Stimulated activated naive B cell treated with anti-CD40 and anti-IgM and Interleukin-4, amounts not matched to agents 10 μg/mL and 1 μg/mL and 100 μg/mL, for 72 hours (primary cell): ENCODE data around the gene SLC8A3.

ENCODE experiments used
- ATAC-seq, 2 donors: fragments of 150-1000 bp; cut with Tn5 transposase; replicated peaks; 2 replicates each; pipeline ENCODE4 v1.10.0; 2021; ENCODE audit warnings: moderate library complexity in 1 of 2
- DNase-seq: peaks from one replicate; pipeline ENCODE4 v3.0.0; 2021
- H3K27ac Mint-ChIP-seq: one replicate; pipeline ENCODE4 v1.8.0; 2022; ENCODE audit warnings: mild to moderate bottlenecking, mixed read lengths
- H3K27me3 Mint-ChIP-seq, 2 donors: one replicate each; pipeline ENCODE4 v1.8.0; 2022; ENCODE audit warnings: mixed read lengths in 2 of 2
- H3K36me3 Mint-ChIP-seq, 2 donors: one replicate each; pipeline ENCODE4 v1.8.0; 2022; ENCODE audit warnings: mixed read lengths in 2 of 2, mild to moderate bottlenecking in 1 of 2
- H3K4me1 Mint-ChIP-seq, 2 donors: one replicate each; pipeline ENCODE4 v1.8.0; 2022; ENCODE audit warnings: mixed read lengths in 2 of 2, mild to moderate bottlenecking in 1 of 2
- H3K4me3 Mint-ChIP-seq, 2 donors: one replicate each; pipeline ENCODE4 v1.8.0; 2022; ENCODE audit warnings: mild to moderate bottlenecking in 2 of 2, mixed read lengths in 2 of 2, moderate library complexity in 1 of 2
- H3K9me3 Mint-ChIP-seq, 2 donors: one replicate each; pipeline ENCODE4 v1.8.0; 2022; ENCODE audit warnings: mixed read lengths in 2 of 2, mild to moderate bottlenecking in 1 of 2

SLC8A3 gene

GRCh38 chr14:70027785-70028428, 160.8 kb downstream of the SLC8A3 start:
- H3K27me3 Mint-ChIP-seq = peaks cover 15 to 31% of the 10 kb centered on the region in 2 donors
- H3K9me3 Mint-ChIP-seq = no peaks in the 10 kb centered on the region
- DNase-seq (peak; percentile 38), ATAC-seq (peak; percentile 74 to 81)
- no peaks in the 10 kb centered on the region for H3K36me3 Mint-ChIP-seq
- H3K4me1 Mint-ChIP-seq = no peaks in the 10 kb centered on the region
- H3K27ac Mint-ChIP-seq = no peak overlapping the region
- no peak overlapping the region for H3K4me3 Mint-ChIP-seq

- Mint-ChIP-seq H3K9me3 (no peaks in the 10 kb centered on the region), H3K36me3 (no peaks in the 10 kb centered on the region), H3K4me3 (no peak overlapping the region), H3K4me1 (peaks cover 0 to under 1% of the 10 kb centered on the region in 2 donors), H3K27ac (no peak overlapping the region), H3K27me3 (peaks cover 4 to 8% of the 10 kb centered on the region in 2 donors)
- ATAC-seq = no peak
- DNase-seq = no peak
Observed at GRCh38 chr14:70023871-70024270, 164.9 kb downstream of the SLC8A3 start.

- H3K9me3 Mint-ChIP-seq = no peaks in the 10 kb centered on the region
- DNase-seq (no peak), ATAC-seq (no peak)
- H3K36me3 Mint-ChIP-seq = no peaks in the 10 kb centered on the region
- H3K27me3 Mint-ChIP-seq = peaks cover 2 to 3% of the 10 kb centered on the region in 2 donors
- peaks cover 6 to 10% of the 10 kb centered on the region in 2 donors for H3K4me1 Mint-ChIP-seq
- H3K27ac Mint-ChIP-seq = no peak overlapping the region
- no peak overlapping the region for H3K4me3 Mint-ChIP-seq
Observed at GRCh38 chr14:70022771-70023445, 165.8 kb downstream of the SLC8A3 start.

GRCh38 chr14:70021548-70022220, 167.1 kb downstream of the SLC8A3 start:
- H3K27me3 Mint-ChIP-seq = peaks cover 5 to 8% of the 10 kb centered on the region in 2 donors
- H3K9me3 Mint-ChIP-seq = no peaks in the 10 kb centered on the region
- no peak overlapping the region for H3K27ac Mint-ChIP-seq
- peaks cover 8 to 14% of the 10 kb centered on the region in 2 donors for H3K4me1 Mint-ChIP-seq
- H3K4me3 Mint-ChIP-seq = no peak overlapping the region
- no peaks in the 10 kb centered on the region for H3K36me3 Mint-ChIP-seq
- DNase-seq (no peak), ATAC-seq (no peak)

- peaks cover 7 to 8% of the 10 kb centered on the region in 2 donors for H3K27me3 Mint-ChIP-seq
- peaks cover 8 to 14% of the 10 kb centered on the region in 2 donors for H3K4me1 Mint-ChIP-seq
- no peaks in the 10 kb centered on the region for H3K9me3 Mint-ChIP-seq
- H3K4me3 Mint-ChIP-seq = no peak overlapping the region
- DNase-seq = no peak
- no peaks in the 10 kb centered on the region for H3K36me3 Mint-ChIP-seq
- no peak for ATAC-seq
- H3K27ac Mint-ChIP-seq = no peak overlapping the region
Observed at GRCh38 chr14:70020352-70021170, 168.2 kb downstream of the SLC8A3 start.

- no peak overlapping the region for H3K4me3 Mint-ChIP-seq
- DNase-seq = no peak
- peaks cover 8 to 14% of the 10 kb centered on the region in 2 donors for H3K4me1 Mint-ChIP-seq
- ATAC-seq = no peak
- no peak overlapping the region for H3K27ac Mint-ChIP-seq
- H3K27me3 Mint-ChIP-seq = peaks cover 8 to 11% of the 10 kb centered on the region in 2 donors
- no peaks in the 10 kb centered on the region for H3K9me3 Mint-ChIP-seq
- no peaks in the 10 kb centered on the region for H3K36me3 Mint-ChIP-seq
Observed at GRCh38 chr14:70019695-70020094, 169.1 kb downstream of the SLC8A3 start.

GRCh38 chr14:70018713-70019211, 170.0 kb downstream of the SLC8A3 start:
- Mint-ChIP-seq H3K27me3 (peaks cover 11 to 12% of the 10 kb centered on the region in 2 donors), H3K9me3 (no peaks in the 10 kb centered on the region), H3K4me3 (peak overlapping the region in 1 of 2 donors; percentile 9), H3K36me3 (no peaks in the 10 kb centered on the region), H3K4me1 (peaks cover 8 to 14% of the 10 kb centered on the region in 2 donors), H3K27ac (no peak overlapping the region)
- peak; percentile 67 to 69 for ATAC-seq
- DNase-seq = no peak

- DNase-seq (no peak), ATAC-seq (no peak)
- H3K9me3 Mint-ChIP-seq = no peaks in the 10 kb centered on the region
- H3K4me1 Mint-ChIP-seq = peaks cover 8 to 14% of the 10 kb centered on the region in 2 donors
- H3K27ac Mint-ChIP-seq = no peak overlapping the region
- H3K27me3 Mint-ChIP-seq = peaks cover 11 to 12% of the 10 kb centered on the region in 2 donors
- H3K4me3 Mint-ChIP-seq = no peak overlapping the region
- no peaks in the 10 kb centered on the region for H3K36me3 Mint-ChIP-seq
Observed at GRCh38 chr14:70018230-70018629, 170.5 kb downstream of the SLC8A3 start.

GRCh38 chr14:70014406-70015095, 174.2 kb downstream of the SLC8A3 start:
- no peaks in the 10 kb centered on the region for H3K36me3 Mint-ChIP-seq
- H3K27me3 Mint-ChIP-seq = peaks cover 11 to 12% of the 10 kb centered on the region in 2 donors
- H3K9me3 Mint-ChIP-seq = no peaks in the 10 kb centered on the region
- DNase-seq = no peak
- ATAC-seq = no peak
- peaks cover 8 to 14% of the 10 kb centered on the region in 2 donors for H3K4me1 Mint-ChIP-seq
- H3K4me3 Mint-ChIP-seq = no peak overlapping the region
- no peak overlapping the region for H3K27ac Mint-ChIP-seq

- Mint-ChIP-seq H3K27ac (no peak overlapping the region), H3K4me1 (peaks cover 7 to 14% of the 10 kb centered on the region in 2 donors), H3K36me3 (no peaks in the 10 kb centered on the region), H3K4me3 (no peak overlapping the region), H3K27me3 (peaks cover 11 to 12% of the 10 kb centered on the region in 2 donors), H3K9me3 (no peaks in the 10 kb centered on the region)
- no peak for DNase-seq
- peak; percentile 39 to 41 for ATAC-seq
Observed at GRCh38 chr14:70013271-70013873, 175.4 kb downstream of the SLC8A3 start.

- ATAC-seq (no peak), DNase-seq (no peak)
- H3K9me3 Mint-ChIP-seq = no peaks in the 10 kb centered on the region
- peaks cover 4 to 5% of the 10 kb centered on the region in 2 donors for H3K27me3 Mint-ChIP-seq
- H3K27ac Mint-ChIP-seq = peak overlapping the region; percentile 6
- H3K4me3 Mint-ChIP-seq = no peak overlapping the region
- no peaks in the 10 kb centered on the region for H3K36me3 Mint-ChIP-seq
- H3K4me1 Mint-ChIP-seq = peaks cover 0 to 5% of the 10 kb centered on the region in 2 donors
Observed at GRCh38 chr14:70011708-70012107, 177.0 kb downstream of the SLC8A3 start.

- H3K4me3 Mint-ChIP-seq = no peak overlapping the region
- no peak overlapping the region for H3K27ac Mint-ChIP-seq
- no peaks in the 10 kb centered on the region for H3K36me3 Mint-ChIP-seq
Observed at GRCh38 chr14:70011098-70011497, 177.7 kb downstream of the SLC8A3 start.

GRCh38 chr14:70009961-70010360, 178.8 kb downstream of the SLC8A3 start:
- no peak for DNase-seq
- Mint-ChIP-seq H3K36me3 (no peaks in the 10 kb centered on the region), H3K9me3 (no peaks in the 10 kb centered on the region), H3K27me3 (peaks cover 0 to 4% of the 10 kb centered on the region in 2 donors), H3K4me1 (peaks cover 0 to 5% of the 10 kb centered on the region in 2 donors), H3K27ac (no peak overlapping the region), H3K4me3 (no peak overlapping the region)
- no peak for ATAC-seq

More at GRCh38 chr14:70011098-70011497, 177.7 kb downstream of the SLC8A3 start:
- ATAC-seq (no peak), DNase-seq (no peak)
- Mint-ChIP-seq H3K9me3 (no peaks in the 10 kb centered on the region), H3K27me3 (peaks cover 4 to 5% of the 10 kb centered on the region in 2 donors), H3K4me1 (peaks cover 0 to 5% of the 10 kb centered on the region in 2 donors)
